ENCODE results near the gene SAMD10.
"Not testable (repeated sequence)": the region's sequence is repeated elsewhere in the genome, so short reads cannot be mapped to it uniquely, and the experiment has no call there.

SAMD10 gene

GRCh38 chr20:63979557-63980316, at the start of gene SAMD10:
SAMD10 (minus strand) TSS chr20:63979642; CDS start chr20:63979467, 175 bp downstream.
- peak; percentile 89 for DNase-seq

GRCh38 chr20:64027981-64028685, 48.7 kb upstream of the SAMD10 start:
- DNase-seq: no peak

DNA sequence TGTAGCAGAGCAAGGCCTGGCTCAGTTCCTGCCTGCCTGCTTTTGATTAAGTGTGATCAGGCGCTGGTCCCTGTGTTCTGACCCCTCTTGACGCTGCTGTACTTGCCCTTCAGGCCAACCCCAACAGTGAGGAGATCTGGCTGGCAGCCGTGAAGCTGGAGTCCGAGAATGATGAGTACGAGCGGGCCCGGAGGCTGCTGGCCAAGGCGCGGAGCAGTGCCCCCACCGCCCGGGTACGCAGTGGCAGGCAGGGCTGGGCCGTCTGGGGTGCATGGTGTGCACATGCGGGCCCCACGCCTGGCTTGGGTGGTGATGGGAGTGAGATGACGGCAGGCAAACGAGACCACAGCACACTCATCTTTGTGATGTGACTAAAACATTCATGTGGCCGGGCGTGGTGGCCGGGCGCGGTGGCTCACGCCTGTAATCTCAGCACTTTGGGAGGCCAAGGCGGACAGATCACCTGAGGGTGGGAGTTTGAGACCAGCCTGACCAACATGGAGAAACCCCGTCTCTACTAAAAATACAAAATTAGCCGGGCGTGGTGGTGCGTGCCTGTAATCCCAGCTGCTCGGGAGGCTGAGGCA, 46.5 kb upstream of the SAMD10 start:
- no peak for DNase-seq

- DNase-seq: no peak
These were observed 45.8 kb upstream of the SAMD10 start for GRCh38 chr20:64025101-64025825.

- no peak for DNase-seq
These were observed 44.9 kb upstream of the SAMD10 start for GRCh38 chr20:64024141-64024990.

GRCh38 chr20:64023361-64024140, 44.1 kb upstream of the SAMD10 start:
- DNase-seq: no peak

GRCh38 chr20:64022671-64023360, 43.4 kb upstream of the SAMD10 start:
- no peak for DNase-seq

- no peak for DNase-seq
These were observed 41.9 kb upstream of the SAMD10 start for GRCh38 chr20:64021124-64021975.

DNA sequence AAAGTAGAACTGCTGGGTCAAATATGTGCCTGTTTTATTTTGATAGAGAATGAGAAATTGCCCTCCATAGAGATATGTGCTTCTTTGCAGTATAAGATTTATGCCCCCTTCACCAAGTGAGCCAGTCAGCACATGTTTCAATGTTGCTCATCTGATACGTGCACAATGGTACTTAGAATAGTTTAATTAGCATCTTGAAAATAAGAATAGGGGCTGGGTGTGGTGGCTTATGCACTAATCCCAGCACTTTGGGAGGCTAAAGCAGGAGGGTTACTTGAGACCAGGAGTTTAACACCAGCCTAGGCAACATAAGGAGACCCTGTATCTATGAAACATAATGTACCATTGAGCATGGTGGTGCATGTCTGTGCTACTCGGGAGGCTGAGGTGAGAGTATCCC, 36.2 kb upstream of the SAMD10 start:
- no peak for DNase-seq

DNA sequence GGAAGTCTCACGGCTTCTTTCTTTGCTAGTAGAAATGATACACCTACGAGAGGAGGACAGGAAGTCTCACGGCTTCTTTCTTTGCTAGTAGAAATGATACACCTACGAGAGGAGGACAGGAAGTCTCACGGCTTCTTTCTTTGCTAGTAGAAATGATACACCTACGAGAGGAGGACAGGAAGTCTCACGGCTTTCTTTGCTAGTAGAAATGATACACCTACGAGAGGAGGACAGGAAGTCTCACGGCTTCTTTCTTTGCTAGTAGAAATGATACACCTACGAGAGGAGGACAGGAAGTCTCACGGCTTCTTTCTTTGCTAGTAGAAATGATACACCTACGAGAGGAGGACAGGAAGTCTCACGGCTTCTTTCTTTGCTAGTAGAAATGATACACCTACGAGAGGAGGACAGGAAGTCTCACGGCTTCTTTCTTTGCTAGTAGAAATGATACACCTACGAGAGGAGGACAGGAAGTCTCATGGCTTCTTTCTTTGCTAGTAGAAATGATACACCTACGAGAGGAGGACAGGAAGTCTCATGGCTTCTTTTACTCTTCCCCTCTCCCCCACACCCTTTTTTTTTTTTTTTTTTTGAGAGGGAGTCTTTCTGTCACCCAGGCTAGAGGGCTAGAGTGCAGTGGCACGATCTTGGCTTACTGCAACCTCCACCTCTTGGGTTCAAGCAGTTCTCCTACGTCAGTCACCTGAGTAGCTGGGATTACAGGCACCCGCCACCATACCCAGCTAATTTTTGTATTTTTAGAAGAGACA, 33.1 kb upstream of the SAMD10 start:
- DNase-seq: not testable (repeated sequence)

DNA sequence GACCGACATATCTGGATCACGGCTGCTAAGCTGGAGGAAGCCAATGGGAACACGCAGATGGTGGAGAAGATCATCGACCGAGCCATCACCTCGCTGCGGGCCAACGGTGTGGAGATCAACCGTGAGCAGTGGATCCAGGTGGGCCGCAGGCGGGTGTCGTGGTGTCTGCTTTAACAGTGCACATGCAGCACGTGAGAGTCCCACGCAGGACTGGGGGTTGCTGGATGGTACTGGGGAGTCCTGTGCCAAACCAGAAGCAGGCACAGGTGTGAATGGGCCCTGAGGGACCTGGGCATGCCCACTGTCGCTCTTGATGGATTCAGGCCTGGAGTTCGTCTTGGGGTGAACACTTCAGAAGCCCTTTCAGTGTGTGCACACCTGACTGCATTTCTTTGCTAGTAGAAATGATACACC, 31.9 kb upstream of the SAMD10 start:
- DNase-seq: no peak

DNA sequence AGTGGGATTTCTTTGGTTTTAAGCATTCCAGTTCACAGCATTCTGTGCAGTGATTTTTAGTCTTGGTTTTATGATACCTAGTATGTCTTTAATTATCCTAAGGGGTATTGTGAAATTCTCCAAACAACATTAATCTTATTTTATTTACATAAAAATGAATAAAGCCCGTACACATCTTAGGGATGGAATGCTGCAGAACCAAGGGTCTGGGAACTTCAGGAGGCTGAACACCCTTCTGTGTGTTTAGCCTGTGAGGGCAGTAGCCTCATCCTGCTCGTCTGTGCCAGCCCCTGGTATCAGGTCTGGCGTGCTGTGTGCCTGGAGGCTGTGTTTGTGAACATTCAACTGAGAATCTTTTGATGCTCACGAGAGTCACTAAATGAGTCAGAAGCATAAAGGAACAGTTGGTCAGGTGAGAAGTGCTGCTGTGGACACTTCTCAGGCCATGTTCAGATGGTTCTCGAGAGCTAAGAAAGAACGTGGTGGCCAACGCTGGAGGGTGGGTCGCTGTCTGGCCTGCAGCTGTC, 31.3 kb upstream of the SAMD10 start:
- no peak for DNase-seq

GRCh38 chr20:64009811-64010387, 30.5 kb upstream of the SAMD10 start:
- no peak for DNase-seq

- no peak for DNase-seq
These were observed 27.5 kb upstream of the SAMD10 start for GRCh38 chr20:64006902-64007301.

DNA sequence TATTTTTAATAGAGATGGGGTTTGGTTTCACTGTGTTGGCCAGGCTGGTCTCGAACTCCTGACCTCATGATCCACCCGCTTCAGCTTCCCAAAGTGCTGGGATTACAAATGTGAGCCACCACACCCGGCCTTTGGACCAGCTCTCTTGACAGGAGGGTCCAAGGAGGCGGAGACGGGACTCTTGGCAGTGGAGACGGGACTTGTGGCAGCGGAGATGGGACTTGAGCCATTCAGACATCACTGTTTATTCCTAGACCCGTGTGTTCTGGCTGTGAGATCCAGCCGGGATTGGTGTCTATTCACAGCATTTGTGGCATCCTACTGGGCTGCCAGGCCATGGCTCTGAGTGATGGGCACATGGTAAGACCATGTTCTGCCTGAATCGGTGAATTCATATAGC, 27.0 kb upstream of the SAMD10 start:
- DNase-seq: no peak

DNA sequence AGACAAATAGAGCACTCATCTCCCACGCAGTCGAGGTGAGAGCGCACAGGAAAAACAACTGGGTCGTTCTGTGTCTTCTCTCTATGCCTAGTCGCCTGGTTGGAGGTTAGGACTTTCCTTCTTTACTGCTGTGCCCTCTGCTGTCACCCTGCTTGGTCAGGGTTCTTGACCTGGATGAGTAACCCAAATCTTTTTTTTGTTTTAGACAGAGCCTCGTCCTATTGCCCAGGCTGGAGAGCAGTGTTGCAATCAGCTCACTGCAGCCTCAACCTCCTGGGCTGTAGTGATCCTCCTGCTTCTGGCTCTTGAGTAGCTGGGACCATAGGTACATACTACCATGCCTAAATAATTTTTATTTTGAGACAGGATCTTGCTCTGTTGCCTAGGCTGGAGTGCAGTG, 26.0 kb upstream of the SAMD10 start:
- no peak for DNase-seq

DNA sequence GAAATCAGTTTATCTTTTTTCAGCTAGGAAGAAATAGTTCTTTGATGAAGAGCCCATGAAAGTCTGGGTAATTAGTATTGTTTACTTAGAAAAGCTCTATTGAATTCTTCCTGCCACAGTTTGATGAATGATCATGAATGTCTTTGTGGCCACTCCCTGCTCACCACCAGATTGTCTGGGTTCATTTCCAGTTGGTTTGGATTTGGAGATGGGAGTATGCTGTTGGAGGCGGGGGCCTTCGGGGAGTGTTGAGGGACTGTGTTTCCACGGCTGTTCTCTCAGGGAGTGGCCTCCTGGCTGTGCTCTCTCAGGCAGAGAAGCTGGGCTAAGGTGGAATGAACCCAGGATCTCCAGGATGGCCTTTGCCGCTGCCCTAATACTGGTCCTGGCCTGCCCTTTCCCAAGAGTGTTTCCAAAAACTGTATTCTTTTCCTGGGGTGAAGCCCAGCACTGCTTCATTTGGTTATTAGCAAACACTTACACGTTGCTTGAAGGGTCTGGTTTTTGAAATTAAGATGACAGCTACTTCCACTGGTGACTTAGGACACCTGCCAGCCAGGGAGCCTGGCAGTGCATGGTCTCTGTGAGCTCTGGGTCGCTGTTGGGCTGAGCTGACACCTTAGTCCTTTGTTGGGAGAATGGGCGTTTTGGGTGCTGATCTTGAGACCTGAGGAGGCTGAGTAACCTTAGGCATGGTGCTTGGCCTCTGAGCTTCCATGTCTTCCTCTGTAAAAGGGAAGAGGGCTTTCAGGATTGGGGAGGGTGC, 24.7 kb upstream of the SAMD10 start:
- DNase-seq: no peak

GRCh38 chr20:64001607-64002011, 22.2 kb upstream of the SAMD10 start:
- DNase-seq: no peak

Measured in 8988T (cell line).